Type B pancreatic cell (in vitro differentiated cells): ENCODE measurements around the gene RUNX2. TPM values are rescaled to one million over a fixed set of nuclear protein-coding genes. Genes with fewer than 3 reads are reported as not detected.
A peak's percentile ranks its signal among the peaks of the same experiment; 100 is the strongest.

Experiments used
- DNase-seq: peaks from one replicate; pipeline ENCODE4 v3.0.0; 2021; ENCODE audit warnings: mixed read lengths; ENCODE audit not compliant: unreplicated experiment; ENCODE audit errors: extremely low spot score
- H3K27ac Mint-ChIP-seq: 2 replicates; pipeline ENCODE4 v1.8.0; 2021; ENCODE audit warnings: mild to moderate bottlenecking, mixed read lengths
- H3K27me3 Mint-ChIP-seq: 2 replicates; pipeline ENCODE4 v1.8.0; 2021; ENCODE audit warnings: mixed read lengths
- H3K36me3 Mint-ChIP-seq: 2 replicates; pipeline ENCODE4 v1.8.0; 2021; ENCODE audit warnings: mixed read lengths
- H3K4me1 Mint-ChIP-seq: one replicate; pipeline ENCODE4 v1.8.0; 2021; ENCODE audit warnings: mixed read lengths; ENCODE audit not compliant: unreplicated experiment
- H3K4me3 Mint-ChIP-seq: 2 replicates; pipeline ENCODE4 v1.8.0; 2021; ENCODE audit warnings: mild to moderate bottlenecking, mixed read lengths
- H3K9me3 Mint-ChIP-seq: 2 replicates; pipeline ENCODE4 v1.8.0; 2021; ENCODE audit warnings: mixed read lengths
- total RNA-seq: library from RNA; stranded (reverse); gene quantifications from 2 replicates; pipeline ENCODE4 v1.2.1, GENCODE V29; 2021; ENCODE audit warnings: low replicate concordance
- TF ChIP-seq, protein P1 (sequence below): fragments of 200-600 bp; sonication (generic); conservative IDR thresholded peaks from 2 replicates; pipeline ENCODE4 v1.5.0; 2021; ENCODE audit warnings: antibody characterized with exemption, mild to moderate bottlenecking

RUNX2 gene
- total RNA-seq, 1 donor from 2014 or later = 6.0 TPM

DNA sequence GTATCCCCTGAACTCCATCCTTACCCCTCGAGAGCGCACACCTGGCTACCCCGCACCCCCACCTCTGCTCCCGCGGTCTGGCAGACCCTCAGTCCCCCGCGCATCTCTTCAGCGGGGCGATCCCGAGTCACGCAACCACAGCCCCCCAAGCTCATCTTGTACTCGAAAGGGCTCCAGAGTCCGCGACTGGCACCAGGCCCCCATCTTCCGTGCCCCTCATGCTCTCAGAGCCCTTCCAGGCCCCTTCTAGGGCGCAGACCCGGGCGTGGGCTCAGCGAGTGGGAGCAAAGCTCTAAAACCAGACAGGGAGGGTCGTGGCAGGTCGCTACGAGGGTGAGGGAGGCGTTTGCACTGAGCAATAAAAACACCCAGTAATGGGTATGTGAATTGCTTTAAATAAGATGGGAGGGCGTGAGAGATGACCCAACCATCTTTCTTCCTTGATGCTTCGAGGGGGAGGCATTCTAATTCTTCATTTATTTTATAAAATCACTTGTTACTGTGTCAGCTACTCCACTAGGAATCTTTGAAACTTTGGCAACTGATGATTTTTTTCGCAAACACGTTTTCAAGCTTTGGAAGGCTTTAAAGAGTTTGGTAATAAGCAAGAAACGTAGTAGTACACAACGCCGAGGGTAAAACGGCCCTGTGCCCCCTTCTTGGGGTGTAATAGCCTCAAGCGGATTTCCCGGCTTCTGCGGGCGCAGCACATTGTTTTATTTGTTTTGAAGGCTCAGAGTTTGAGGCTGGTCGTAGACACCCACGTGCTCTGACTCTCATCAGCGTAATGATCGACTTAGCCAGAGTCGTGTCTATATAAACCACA lies 92.2 kb downstream of the RUNX2 start:
- peak overlapping the region; percentile 80 for H3K27ac Mint-ChIP-seq
- no peak for DNase-seq
- no peaks in the 10 kb centered on the region for H3K9me3 Mint-ChIP-seq
- peaks cover 85% of the 10 kb centered on the region for H3K27me3 Mint-ChIP-seq
- peaks cover 30% of the 10 kb centered on the region for H3K4me1 Mint-ChIP-seq
- H3K36me3 Mint-ChIP-seq = no peaks in the 10 kb centered on the region
- H3K4me3 Mint-ChIP-seq = peak overlapping the region; percentile 96
- TF ChIP-seq, protein P1, sequence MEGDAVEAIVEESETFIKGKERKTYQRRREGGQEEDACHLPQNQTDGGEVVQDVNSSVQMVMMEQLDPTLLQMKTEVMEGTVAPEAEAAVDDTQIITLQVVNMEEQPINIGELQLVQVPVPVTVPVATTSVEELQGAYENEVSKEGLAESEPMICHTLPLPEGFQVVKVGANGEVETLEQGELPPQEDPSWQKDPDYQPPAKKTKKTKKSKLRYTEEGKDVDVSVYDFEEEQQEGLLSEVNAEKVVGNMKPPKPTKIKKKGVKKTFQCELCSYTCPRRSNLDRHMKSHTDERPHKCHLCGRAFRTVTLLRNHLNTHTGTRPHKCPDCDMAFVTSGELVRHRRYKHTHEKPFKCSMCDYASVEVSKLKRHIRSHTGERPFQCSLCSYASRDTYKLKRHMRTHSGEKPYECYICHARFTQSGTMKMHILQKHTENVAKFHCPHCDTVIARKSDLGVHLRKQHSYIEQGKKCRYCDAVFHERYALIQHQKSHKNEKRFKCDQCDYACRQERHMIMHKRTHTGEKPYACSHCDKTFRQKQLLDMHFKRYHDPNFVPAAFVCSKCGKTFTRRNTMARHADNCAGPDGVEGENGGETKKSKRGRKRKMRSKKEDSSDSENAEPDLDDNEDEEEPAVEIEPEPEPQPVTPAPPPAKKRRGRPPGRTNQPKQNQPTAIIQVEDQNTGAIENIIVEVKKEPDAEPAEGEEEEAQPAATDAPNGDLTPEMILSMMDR = no peak

DNA sequence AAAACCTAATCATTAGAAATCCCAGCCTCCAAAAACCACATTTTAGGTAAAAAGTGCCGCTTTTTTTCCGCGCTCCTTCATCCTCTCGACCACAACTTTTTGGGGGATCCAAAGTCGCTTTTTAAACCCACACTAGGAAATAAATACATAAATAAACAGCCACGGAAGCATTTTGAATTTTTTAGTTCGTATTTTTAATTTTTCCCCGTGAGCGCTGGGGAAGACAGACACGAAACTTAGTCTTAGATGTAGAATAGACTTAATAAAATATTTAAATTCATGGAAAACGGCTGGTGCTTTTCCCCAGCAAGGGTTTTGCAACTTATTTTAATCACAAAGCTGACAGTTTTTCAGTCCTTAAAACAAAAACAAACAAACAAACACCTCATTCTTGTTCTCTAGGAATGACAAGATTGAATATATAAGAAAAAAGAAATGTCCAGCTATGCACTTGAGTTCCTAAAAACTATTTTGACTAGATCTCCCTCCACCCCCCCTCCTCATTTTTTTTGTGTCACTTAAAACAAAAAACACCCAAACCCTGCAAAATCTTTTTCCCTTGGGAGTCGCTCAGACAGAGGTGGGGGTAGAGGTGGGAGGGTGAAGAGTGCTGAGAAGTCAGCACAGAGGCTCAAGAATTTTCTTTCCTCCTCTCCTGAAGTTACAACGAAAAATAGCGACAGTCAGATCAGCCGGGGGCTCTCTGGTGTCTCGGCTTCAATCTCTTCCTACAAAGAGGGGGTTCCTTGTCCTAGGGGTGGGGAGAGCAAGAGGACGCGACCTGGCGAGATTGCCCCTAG lies 93.0 kb downstream of the RUNX2 start:
- Mint-ChIP-seq H3K4me3 (peak overlapping the region; percentile 96), H3K4me1 (peaks cover 29% of the 10 kb centered on the region), H3K27me3 (peaks cover 85% of the 10 kb centered on the region), H3K36me3 (no peaks in the 10 kb centered on the region), H3K9me3 (no peaks in the 10 kb centered on the region), H3K27ac (peak overlapping the region; percentile 80)
- no peak for DNase-seq
- TF ChIP-seq, protein P1 = no peak

DNA sequence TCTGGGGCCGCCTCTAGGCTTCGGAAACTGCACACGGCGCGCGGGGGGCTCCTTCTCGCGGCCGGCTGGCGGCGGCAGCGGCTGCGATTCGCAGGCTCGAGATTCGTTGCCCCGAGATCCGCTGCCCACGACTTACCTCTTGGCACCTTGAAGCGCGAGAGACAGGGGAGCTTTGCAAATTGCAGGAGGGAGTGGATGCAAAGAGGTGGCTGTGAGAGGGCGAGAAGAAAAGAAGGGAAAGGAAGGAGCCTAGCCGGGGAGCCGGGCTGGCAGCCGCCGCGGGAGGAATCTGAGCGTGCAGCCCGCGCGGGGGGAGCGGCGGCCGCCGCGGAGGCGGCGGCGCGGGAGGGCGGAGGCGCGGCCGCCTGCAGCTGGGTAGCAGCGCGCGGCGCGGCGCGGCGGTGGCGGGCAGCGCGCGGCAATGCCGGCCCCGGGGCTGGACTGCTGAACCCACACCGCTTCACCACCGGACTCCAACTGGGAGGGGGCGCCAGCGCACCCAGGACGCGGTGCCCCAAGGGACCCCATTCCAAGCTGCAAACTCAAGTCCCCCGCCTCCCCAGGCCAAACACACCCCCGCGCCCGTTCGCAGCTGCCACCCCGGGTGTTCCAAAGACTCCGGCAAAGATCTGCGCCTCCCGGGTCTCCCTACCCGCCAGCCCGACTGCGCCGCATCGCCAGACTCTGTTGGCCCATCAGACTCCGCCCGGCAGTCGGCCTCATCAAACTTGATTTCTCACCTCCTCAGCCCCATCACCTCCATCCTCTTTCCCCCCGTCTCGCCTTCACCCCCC lies 93.8 kb downstream of the RUNX2 start:
- Mint-ChIP-seq H3K36me3 (no peaks in the 10 kb centered on the region), H3K4me1 (peaks cover 23% of the 10 kb centered on the region), H3K27me3 (peaks cover 79% of the 10 kb centered on the region), H3K4me3 (peak overlapping the region; percentile 96), H3K27ac (peak overlapping the region; percentile 80), H3K9me3 (no peaks in the 10 kb centered on the region)
- TF ChIP-seq, protein P1 = no peak
- DNase-seq = peak; percentile 71

DNA sequence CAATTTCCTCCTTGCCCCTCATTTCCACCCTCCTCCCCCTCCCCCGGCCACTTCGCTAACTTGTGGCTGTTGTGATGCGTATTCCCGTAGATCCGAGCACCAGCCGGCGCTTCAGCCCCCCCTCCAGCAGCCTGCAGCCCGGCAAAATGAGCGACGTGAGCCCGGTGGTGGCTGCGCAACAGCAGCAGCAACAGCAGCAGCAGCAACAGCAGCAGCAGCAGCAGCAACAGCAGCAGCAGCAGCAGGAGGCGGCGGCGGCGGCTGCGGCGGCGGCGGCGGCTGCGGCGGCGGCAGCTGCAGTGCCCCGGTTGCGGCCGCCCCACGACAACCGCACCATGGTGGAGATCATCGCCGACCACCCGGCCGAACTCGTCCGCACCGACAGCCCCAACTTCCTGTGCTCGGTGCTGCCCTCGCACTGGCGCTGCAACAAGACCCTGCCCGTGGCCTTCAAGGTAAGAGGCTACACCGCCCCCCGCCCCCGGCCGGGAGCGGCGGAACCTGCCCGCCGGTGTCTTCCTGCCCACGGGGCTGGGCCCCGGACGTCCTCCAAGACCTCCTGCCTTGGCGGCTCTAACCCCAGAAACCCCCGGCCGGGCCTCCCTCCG lies 94.5 kb downstream of the RUNX2 start:
- DNase-seq = no peak
- Mint-ChIP-seq H3K9me3 (no peaks in the 10 kb centered on the region), H3K27ac (peak overlapping the region; percentile 71), H3K27me3 (peaks cover 77% of the 10 kb centered on the region), H3K4me3 (peak overlapping the region; percentile 93), H3K4me1 (peaks cover 23% of the 10 kb centered on the region), H3K36me3 (no peaks in the 10 kb centered on the region)
- TF ChIP-seq, protein P1 = no peak
